Epidermal melanocyte (primary cell): ENCODE measurements around the gene MAFB.
"Not testable (repeated sequence)": the region's sequence is repeated elsewhere in the genome, so short reads cannot be mapped to it uniquely, and the experiment has no call there.

Source experiments
- DNase-seq: peaks from one replicate; pipeline ENCODE4 v3.0.0; 2011; ENCODE audit warnings: low spot score; ENCODE audit not compliant: insufficient read length

MAFB gene

GRCh38 chr20:40689100-40689942 lies at the start of gene MAFB:
TSS of gene MAFB (minus strand) at chr20:40689236. CDS start at chr20:40688850, 386 bp downstream.
- peak; percentile 93 for DNase-seq

- not testable (repeated sequence) for DNase-seq
These were observed 47.4 kb upstream of the MAFB start for GRCh38 chr20:40736468-40736867.

DNA sequence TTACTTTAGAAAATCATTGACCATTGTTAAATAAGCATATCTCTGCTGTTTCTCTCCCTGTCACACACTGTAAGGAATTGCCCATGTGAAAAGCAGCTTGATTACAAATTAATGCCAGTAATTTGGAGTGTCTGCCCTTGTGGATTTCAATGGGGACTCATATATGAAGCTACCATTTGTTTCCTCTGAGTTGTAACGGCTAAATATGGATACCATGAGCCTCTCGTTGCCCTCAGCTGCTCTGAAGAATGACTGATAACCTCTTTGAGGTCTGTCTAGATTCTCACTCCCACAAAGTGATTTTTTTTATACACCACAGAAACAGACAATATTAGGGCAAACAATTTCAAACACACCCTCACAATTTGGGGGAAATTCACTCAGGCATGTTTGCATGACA lies 40.0 kb upstream of the MAFB start:
- DNase-seq = no peak

DNA sequence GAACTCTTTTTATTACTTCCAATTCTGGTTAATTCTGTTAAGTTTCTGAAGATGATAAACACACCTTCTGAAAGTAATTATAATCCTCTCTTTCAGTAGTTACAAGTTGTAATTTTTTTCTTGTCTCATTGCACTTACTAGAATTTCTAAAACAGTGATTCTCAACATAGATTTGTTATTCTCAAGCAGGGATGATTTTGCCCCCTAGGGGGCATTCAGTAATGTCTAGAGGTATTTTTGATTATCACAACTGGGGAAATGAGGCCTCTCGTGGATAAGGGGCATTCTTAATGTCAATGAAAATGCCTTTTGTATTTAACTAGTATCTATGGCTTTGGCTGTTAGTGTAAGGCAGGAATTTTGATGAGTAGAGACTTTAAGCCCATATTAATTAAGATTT lies 39.4 kb upstream of the MAFB start:
- no peak for DNase-seq

- DNase-seq = no peak
These were observed 38.9 kb upstream of the MAFB start for GRCh38 chr20:40727960-40728359.

- no peak for DNase-seq
These were observed 37.7 kb upstream of the MAFB start for GRCh38 chr20:40726776-40727175.

DNA sequence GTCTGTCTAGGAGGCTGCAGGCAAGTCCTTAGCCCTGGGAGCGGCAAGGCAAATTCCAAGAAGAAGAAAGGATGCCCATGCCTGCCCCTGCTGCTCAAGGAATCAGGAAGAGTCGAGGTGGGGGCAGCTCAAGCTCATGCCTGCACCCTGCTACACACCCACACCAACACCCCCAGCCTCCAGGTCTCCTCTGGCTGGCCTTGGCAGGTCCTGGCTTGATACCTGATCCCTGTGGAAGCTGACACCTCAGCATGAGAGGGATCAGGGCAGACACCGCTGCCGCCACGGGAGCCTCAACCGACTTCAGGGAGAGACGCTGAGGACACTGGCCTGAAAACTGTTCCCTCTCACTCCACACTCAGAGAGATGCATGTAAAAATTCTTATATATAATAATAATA lies 35.5 kb upstream of the MAFB start:
- DNase-seq = no peak

DNA sequence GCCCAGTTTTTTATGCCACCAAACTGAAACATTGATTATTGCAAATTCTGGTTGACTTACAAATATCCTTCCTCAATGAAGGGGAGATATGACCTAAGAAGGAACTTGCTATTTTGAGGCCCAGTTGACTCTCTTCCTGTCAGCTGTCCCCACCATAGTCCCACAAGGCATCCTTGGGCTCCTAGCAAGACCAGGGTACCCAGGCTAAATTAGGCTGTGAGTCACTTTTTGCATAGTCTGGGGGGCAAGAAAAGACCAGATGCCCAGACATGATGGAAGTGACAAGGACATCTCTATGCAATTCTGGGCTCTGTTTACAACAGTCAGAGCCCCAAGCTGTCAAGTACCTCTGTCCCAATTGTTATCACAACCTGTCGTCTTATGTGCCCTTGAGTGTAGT lies 31.8 kb upstream of the MAFB start:
- DNase-seq = no peak

DNA sequence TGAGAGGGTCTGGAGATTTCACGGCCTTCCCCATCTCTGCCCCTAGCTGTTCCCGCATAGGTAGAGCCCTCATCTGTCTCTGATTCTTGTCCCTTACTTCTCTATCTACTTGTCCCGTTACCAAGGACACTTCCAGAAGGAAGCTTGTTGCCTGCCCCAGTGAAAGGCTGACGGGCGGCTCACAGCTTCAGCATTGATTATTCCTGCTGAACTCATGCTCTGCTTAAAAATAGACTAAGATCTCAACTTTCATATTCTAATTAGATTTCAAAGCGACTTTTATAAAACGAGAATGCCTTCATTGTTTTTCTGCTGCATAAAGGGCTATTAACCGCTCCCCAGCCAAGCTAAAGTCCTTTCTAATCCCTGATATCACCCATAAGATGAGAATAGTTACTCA lies 31.1 kb upstream of the MAFB start:
- no peak for DNase-seq

- DNase-seq = no peak
These were observed 30.1 kb upstream of the MAFB start for GRCh38 chr20:40718982-40719729.

GRCh38 chr20:40718214-40718977 lies 29.4 kb upstream of the MAFB start:
- no peak for DNase-seq

DNA sequence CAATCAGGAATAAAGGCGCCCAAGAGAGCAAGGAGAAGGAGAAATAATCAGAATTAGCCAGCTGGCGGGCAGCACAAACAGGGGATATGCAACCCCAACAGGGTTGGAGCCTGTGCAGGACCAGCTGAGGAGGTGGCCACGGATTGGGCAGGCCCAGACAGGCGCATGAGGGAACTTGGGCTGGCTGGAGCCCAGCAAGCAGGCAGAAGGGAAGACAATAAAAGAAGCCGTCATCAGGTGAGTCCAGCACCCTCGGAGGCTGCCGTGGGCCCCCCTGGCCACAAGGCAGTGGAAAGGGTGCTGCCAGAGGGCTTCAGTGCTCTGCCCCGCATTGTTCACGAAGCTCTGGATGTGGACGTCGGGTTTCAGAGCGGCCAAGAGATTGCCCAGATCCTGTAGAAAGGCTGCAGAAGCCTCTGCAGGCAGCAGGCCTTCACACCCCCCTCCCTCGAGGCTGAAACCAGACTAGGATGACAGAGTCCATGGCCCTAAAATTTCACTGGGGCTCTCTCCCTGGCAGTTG lies 28.4 kb upstream of the MAFB start:
- DNase-seq = no peak

- DNase-seq = no peak
These were observed 26.5 kb upstream of the MAFB start for GRCh38 chr20:40715491-40715890.

GRCh38 chr20:40714916-40715315 lies 25.9 kb upstream of the MAFB start:
- DNase-seq = no peak

- DNase-seq = no peak
These were observed 25.1 kb upstream of the MAFB start for GRCh38 chr20:40714109-40714508.

DNA sequence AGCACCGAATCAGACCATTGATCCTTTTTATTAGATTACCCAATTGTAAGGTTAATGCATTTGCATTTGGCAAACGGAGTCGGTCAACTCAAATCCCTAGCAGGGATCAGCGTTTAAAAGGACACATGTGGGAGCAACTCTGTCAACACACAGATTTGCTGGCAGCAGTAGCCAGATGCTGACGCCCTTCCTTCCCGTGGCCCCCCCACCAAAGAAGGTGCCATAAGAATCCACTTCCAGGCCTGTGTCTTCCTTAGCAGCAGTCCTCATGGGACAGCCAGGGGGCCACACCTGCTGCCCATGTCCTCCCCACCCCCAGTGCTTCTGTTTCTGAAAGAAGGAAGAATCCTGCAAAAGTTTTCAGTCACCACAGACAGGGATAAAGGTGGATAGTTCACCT lies 24.5 kb upstream of the MAFB start:
- DNase-seq = no peak

- DNase-seq = no peak
These were observed 22.0 kb upstream of the MAFB start for GRCh38 chr20:40711079-40711478.

DNA sequence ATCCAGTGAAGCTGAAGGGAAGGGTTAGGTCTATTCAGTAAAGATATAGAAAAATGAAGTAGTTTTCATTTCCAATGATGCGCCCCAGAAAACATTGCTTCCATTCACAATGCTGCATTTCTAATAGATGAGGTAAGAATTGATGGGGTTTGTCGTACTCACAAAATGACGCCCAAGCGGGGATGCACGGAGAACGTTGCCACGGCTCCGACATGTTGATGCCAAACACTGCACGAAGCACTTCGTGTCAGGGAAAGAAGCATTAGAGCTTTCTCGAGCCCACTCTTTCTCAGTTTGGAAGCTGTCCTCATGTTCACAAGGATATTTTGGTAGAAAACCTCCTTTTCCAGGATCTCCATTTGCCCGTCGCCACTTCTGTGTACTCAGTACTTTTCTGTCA lies 21.6 kb upstream of the MAFB start:
- no peak for DNase-seq

- DNase-seq = no peak
These were observed 18.0 kb upstream of the MAFB start for GRCh38 chr20:40706977-40707582.

- no peak for DNase-seq
These were observed 16.4 kb upstream of the MAFB start for GRCh38 chr20:40705413-40705812.

GRCh38 chr20:40704828-40705227 lies 15.8 kb upstream of the MAFB start:
- DNase-seq = no peak
